ENCODE results near the gene ERN1.

Gene ERN1

DNA sequence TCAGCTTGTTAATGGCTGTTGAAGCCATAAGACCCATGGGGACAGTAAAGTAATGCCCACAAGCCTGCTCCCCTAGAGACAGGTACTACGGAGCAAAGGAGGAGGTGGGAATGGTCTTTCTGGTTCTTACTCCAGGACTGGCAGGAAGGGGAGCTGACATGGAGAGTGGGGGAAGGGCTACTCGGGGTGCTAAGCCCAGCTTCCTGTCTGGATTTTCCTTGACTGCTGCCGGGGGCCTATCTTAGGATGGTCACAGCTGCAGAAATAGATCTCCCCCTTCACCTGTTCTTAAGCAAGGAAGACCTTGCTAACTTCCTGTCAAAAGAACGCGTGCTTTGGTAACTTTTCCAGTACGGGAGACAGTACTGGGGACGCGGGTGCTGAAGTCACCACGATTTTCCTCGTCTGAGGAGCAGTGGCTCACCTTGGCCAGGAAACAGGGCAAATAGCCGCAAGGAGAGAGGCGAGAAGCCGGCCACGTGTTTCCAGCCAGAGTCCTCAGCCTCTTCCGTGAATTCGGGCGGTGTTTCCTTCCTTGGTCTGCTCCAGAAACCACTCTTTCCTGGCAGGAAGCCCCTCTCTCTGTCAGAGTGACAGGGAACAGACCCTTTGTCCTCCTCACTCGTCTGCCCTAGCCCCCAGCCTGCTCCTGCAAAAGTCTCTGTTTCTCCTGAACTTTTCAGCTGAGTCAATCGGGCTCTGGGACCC is 132.4 kb downstream of the ERN1 start:
- DNase-seq (ENCODE audit: low spot score) = no peak
- TF ChIP-seq, protein P1, sequence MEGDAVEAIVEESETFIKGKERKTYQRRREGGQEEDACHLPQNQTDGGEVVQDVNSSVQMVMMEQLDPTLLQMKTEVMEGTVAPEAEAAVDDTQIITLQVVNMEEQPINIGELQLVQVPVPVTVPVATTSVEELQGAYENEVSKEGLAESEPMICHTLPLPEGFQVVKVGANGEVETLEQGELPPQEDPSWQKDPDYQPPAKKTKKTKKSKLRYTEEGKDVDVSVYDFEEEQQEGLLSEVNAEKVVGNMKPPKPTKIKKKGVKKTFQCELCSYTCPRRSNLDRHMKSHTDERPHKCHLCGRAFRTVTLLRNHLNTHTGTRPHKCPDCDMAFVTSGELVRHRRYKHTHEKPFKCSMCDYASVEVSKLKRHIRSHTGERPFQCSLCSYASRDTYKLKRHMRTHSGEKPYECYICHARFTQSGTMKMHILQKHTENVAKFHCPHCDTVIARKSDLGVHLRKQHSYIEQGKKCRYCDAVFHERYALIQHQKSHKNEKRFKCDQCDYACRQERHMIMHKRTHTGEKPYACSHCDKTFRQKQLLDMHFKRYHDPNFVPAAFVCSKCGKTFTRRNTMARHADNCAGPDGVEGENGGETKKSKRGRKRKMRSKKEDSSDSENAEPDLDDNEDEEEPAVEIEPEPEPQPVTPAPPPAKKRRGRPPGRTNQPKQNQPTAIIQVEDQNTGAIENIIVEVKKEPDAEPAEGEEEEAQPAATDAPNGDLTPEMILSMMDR (IDR thresholded peaks at IDR 0.05; ENCODE audit: extremely low read depth, missing control alignments) = no peak

DNA sequence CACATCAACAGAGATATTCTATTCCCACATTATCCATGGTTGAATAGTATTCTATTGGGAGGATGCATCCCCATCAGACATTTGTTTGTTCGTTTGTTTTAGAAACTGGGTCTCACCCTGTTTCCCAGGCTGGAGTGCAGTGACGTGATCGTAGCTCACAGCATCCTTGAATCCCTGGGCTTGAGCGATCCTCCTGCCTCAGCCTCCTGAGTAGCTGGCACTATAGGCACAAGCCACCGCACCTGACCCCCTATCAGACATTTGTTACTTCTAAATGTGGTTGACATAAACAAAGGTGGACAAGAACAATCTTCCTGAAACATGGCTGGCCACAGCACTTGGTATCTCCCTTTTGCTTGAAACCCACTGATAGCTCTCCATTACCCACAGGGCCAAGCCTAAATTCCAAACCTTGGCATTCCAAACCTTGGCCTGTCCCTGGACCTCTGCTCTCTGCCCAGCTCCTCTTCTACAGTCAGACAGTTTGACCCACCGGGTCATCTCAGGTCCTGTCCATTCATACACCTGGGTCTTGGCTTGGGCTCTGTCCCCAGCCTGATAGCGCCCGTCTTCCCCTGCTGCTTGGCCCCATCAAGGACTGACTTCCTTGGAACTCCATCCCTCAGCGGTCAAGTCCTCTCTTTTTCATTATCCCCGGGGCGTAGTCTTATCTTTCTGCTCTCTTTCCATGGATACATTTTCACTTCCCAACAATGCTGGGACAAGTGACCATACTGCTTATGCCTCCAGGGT is 133.3 kb downstream of the ERN1 start:
- TF ChIP-seq, protein P1 (IDR thresholded peaks at IDR 0.05; ENCODE audit: extremely low read depth, missing control alignments) = no peak
- no peak for DNase-seq (ENCODE audit: low spot score)

DNA sequence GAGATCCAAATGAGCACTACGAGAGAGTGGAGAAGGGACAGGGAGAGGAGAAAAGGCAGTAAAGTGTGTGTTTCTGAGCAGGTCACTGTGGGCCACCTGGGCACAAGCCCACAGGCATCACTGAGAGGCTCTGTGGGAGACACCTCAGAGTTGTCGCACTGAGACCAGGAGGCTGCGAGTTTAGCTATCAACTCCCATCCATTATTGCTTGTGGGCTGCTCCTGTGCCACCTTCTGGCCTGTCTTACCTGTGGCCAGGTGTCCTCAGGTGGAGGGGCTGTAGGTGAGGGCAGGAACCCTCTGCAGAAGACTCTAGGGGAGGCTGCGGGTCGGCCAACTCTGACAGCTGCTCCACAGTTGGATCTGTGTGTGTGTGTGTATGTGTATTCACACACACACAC is 134.3 kb downstream of the ERN1 start:
- TF ChIP-seq, protein P1 (IDR thresholded peaks at IDR 0.05; ENCODE audit: extremely low read depth, missing control alignments) = no peak
- DNase-seq (ENCODE audit: low spot score) = no peak

DNA sequence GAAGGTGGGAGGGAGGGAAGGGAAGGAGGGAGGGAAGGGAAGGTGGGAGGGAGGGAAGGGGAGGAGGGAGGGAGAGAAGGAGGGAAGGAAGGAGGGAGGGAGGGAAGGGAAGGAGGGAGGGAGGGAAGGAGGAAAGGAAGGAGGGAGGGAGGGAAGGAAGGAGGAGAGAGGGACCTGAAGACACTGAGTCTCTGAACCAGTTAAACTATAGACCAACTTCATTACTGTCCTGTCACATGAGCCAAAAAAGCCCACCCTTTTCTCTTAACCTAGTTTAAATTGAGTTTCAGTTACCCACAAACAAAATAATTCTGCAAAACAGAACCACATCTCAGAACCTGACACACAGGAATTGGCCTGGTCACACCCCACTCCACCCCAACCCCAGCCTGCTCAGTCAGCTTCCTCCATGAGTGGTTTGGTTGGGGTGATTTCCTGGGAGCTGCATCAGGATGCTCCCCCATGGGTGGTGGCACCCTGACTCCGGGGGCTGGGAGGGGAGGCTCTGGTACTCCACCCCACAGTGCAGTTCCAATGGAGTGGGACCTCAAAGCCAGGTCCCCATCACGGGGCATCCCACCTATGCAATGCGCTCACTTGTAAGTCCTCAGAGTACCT is 136.5 kb downstream of the ERN1 start:
- TF ChIP-seq, protein P1 (IDR thresholded peaks at IDR 0.05; ENCODE audit: extremely low read depth, missing control alignments) = no peak
- no peak for DNase-seq (ENCODE audit: low spot score)

DNA sequence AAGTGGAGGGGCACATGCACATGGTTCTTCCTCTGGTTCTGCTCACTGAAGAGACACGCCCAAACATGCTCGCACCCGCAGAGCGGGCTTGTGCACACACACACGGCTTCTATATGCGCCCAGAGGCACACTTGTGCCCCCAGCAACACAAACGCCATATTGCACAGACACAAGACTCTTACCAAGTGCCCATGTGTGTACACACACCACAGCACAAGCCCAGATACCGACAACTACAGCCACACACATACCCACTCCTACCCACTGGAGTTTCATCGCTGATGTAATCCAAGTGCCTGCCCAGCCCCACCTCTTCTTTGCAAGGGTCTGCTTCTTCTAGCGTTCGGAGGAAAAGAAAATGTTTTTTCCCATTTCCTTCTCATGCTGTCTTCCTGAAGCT is 138.3 kb downstream of the ERN1 start:
- no peak for DNase-seq (ENCODE audit: low spot score)
- TF ChIP-seq, protein P1 (IDR thresholded peaks at IDR 0.05; ENCODE audit: extremely low read depth, missing control alignments) = no peak

DNA sequence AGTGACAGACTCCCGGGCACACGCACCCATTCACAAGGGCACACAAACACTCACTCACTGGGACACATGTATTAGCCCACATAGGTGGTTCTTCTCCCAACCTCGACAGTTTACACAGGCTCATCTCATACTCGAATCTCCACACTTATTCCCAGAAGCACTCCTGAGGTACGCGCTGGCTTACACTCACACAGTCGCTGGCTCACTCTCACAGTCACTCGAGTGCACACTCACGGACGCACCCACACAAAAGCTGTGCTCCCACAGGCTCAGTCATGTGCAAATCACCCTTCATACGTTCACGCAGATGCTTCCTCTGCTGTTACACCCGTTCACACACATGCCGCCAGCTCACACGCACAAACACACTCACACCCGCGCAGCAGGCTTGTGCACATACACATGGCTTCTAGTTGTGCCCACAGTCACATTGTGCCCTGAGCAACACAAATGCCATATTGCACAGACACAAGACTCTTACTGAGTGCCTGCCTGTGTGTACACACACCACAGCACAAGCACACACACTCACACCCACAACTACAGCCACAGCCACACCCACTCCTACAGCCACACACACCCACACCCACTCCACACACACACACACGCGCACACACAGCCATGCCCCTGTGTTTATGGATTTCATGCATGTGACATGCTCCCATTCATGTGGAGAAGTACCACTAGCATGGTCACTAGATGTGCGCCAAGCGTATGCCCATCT is 140.2 kb downstream of the ERN1 start:
- DNase-seq (ENCODE audit: low spot score) = no peak
- TF ChIP-seq, protein P1 (IDR thresholded peaks at IDR 0.05; ENCODE audit: extremely low read depth, missing control alignments) = no peak
